H1 (cell line): Measurements from ENCODE around the gene IGFALS. TPM values are rescaled to one million over a fixed set of nuclear protein-coding genes. Genes with fewer than 3 reads are reported as not detected.

Experiments
- CHD1 ChIP-seq: IDR thresholded peaks from 2 replicates; pipeline ENCODE4 v1.6.1; 2012; ENCODE audit warnings: low read depth, low read length, improper control_type of control experiment
- SP1 ChIP-seq: IDR thresholded peaks from 2 replicates; pipeline ENCODE4 v1.6.1; 2011; ENCODE audit warnings: low read depth, low read length
- polyA plus RNA-seq, 7 experiments: library from polyadenylated mRNA; depleted of rRNA in 3 of 7; stranded (reverse) in 5 of 7; unstranded in 2 of 7; fragments of >200 nt in 5 of 7; fragments of 200-250 nt in 2 of 7; gene quantifications; 1 replicate in 5 of 7; 2 replicates in 1 of 7; 4 replicates in 1 of 7; pipeline versions ENCODE4 v1.2.1 to v1.2.3, GENCODE V29; 2011 to 2013; ENCODE audit warnings: missing spikeins in 2 of 7, mixed read lengths in 2 of 7
- total RNA-seq: library from RNA; stranded (reverse); fragmentation: NEBNext Ultra II Directional; extraction: Animal tissue kit (Norgen Biotek cat#: 25700); gene quantifications from 2 replicates; pipeline ENCODE4 v1.2.1, GENCODE V29; 2021

The IGFALS gene
- total and polyA plus RNA-seq, 2 of the 8 experiments (the other 6 are each of a cell fraction or from before 2014, with no cell fraction given) = not detected

DNA sequence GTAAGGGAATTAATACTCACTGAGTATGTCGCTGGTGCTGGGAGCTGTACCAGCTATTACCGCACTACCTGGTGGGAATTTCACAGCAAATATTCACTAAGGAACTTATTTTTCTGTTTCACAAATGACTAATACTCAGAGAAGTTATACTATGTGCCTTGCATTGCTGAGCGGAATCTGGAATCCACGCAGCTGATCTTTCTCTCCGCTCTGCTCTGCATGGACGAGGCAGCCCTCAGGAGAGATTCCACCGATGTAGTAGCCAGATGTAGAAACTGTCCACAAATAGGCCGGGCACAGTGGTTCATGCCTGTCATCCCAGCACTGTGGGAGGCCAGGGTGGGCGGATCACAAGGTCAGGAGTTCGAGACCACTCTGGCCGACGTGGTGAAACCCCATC, 39.3 kb downstream of the IGFALS start (continued):
- TF ChIP-seq SP1 = no peak
- no peak for TF ChIP-seq CHD1
